Esophagus squamous epithelium (tissue), 5 donors: ENCODE data around the gene DNM1L. TPM values are rescaled to one million over a fixed set of nuclear protein-coding genes. Genes with fewer than 3 reads are reported as not detected.
"Not testable (repeated sequence)": the region's sequence is repeated elsewhere in the genome, so short reads cannot be mapped to it uniquely, and the experiment has no call there.

ENCODE experiments used
- DNase-seq: peaks from one replicate; lab custom pipeline; 2025; lab: John Stamatoyannopoulos, UW
- H3K27ac ChIP-seq, 4 donors: fragments of 200-600 bp; sonication (generic); one replicate each; pipeline ENCODE4 v1.5.1; 2016 to 2019; ENCODE audit warnings: mild to moderate bottlenecking in 1 of 4
- H3K27me3 ChIP-seq, 4 donors: fragments of 200-600 bp; sonication (generic); 1 replicate in 3 of 4; 2 replicates in 1 of 4; pipeline versions ENCODE4 v1.5.1 to v1.6.0; 2017 to 2021; ENCODE audit warnings: antibody characterized with exemption in 1 of 4
- H3K36me3 ChIP-seq, 3 donors: fragments of 200-600 bp; sonication (generic); one replicate each; pipeline ENCODE4 v1.5.1; 2016 to 2019
- H3K4me1 ChIP-seq, 3 donors: fragments of 200-600 bp; sonication (generic); one replicate each; pipeline ENCODE4 v1.5.1; 2017 to 2019
- H3K4me3 ChIP-seq, 4 donors: fragments of 200-600 bp; sonication (generic); 1 replicate in 3 of 4; 2 replicates in 1 of 4; pipeline ENCODE4 v1.5.1; 2016 to 2019; ENCODE audit warnings: mild to moderate bottlenecking in 2 of 4, moderate library complexity in 1 of 4
- H3K9me3 ChIP-seq, 3 donors: fragments of 200-600 bp; sonication (generic); one replicate each; pipeline ENCODE4 v1.5.1; 2016 to 2019
- POLR2A ChIP-seq, 4 donors: fragments of 450-650 bp; IDR thresholded peaks; one replicate each; pipeline ENCODE4 v1.6.1; 2017; ENCODE audit warnings: antibody characterized with exemption in 4 of 4, mild to moderate bottlenecking in 4 of 4, moderate library complexity in 3 of 4
- WGBS, 2 donors: methylation state at CpG; one replicate each; pipeline ENCODE4 v1.1.5; 2018; 5-methylcytosine and 5-hydroxymethylcytosine counted together
- intact Hi-C: fragments of 100-400 bp; cut with DNase I; formaldehyde crosslinking; loops from one replicate; pipeline ENCODE4 v1.15.0; 2022
- total RNA-seq, 4 donors: library from RNA; depleted of rRNA; stranded (reverse); fragments of >200 nt; gene quantifications; one replicate each; pipeline ENCODE4 v1.1.0, GENCODE V29; 2016
- TF ChIP-seq, protein P1 (sequence below), 6 experiments: fragments of 450-650 bp in 4 of 6; fragments of 200-600 bp in 2 of 6; sonication (generic) in 2 of 6; IDR thresholded peaks; one replicate each; pipeline ENCODE4 v1.5.1; 2016 to 2019; ENCODE audit warnings: antibody characterized with exemption in 6 of 6, mild to moderate bottlenecking in 4 of 6, moderate library complexity in 4 of 6
- donor health status: DM: yes; HTN: yes; CAD: no.

Gene DNM1L
- total RNA-seq, 4 donors from 2014 or later, result 28.2 to 66.2 (median 48.6) TPM

DNA sequence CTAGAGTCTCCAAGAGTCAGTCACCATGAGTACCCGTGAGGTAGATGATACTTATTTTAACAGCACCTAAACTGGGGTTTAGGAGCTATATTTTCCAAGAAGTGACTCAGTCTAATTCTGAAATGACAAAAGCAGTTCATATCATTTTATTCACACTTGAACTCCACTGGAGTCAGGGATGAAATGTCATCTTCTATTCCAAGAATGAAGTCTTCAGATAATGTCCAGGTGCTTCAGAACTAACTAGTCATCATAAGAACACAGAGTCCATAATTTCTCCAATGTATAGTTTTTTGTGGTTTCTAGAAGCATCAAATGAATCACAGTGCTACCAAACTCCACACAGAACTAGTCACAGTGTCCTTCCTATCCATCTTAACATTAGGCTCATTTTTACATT lies 13.3 kb downstream of the DNM1L start:
- peaks cover 0 to 11% (median 0%) of the 10 kb centered on the region in 3 donors for H3K36me3 ChIP-seq
- WGBS, 2 donors, result 74 to 78% methylated on average over 1 of the region's 1 CpG
- intact Hi-C loops, result no loop called here
- TF ChIP-seq POLR2A (IDR thresholded peaks at IDR 0.05), result no peak
- TF ChIP-seq, protein P1, sequence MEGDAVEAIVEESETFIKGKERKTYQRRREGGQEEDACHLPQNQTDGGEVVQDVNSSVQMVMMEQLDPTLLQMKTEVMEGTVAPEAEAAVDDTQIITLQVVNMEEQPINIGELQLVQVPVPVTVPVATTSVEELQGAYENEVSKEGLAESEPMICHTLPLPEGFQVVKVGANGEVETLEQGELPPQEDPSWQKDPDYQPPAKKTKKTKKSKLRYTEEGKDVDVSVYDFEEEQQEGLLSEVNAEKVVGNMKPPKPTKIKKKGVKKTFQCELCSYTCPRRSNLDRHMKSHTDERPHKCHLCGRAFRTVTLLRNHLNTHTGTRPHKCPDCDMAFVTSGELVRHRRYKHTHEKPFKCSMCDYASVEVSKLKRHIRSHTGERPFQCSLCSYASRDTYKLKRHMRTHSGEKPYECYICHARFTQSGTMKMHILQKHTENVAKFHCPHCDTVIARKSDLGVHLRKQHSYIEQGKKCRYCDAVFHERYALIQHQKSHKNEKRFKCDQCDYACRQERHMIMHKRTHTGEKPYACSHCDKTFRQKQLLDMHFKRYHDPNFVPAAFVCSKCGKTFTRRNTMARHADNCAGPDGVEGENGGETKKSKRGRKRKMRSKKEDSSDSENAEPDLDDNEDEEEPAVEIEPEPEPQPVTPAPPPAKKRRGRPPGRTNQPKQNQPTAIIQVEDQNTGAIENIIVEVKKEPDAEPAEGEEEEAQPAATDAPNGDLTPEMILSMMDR (IDR thresholded peaks at IDR 0.05), result no peak
- H3K4me1 ChIP-seq, result no peaks in the 10 kb centered on the region
- DNase-seq, result no peak
- H3K4me3 ChIP-seq, result no peak overlapping the region
- H3K27ac ChIP-seq, result no peak overlapping the region
- H3K27me3 ChIP-seq, result no peaks in the 10 kb centered on the region
- H3K9me3 ChIP-seq, result no peaks in the 10 kb centered on the region

DNA sequence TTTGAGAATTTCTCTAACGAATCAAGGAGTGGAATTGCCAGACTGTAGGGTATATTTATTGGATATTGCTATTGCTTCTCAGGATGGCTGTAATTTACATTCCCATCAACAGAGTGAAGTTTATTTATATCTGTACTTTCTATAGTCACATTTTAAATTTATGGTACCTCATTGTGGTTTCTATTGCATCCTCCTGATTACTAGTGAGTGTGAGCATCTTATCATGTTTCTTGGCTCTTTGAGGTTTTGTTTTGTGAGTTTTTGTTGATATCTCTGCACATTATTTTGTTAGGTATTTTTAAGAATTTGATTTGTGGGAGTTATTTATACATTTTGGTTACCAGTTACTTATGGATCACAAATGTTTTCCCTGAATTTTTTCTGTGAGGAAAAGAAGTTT lies 13.9 kb downstream of the DNM1L start:
- H3K9me3 ChIP-seq, result no peaks in the 10 kb centered on the region
- WGBS, 2 donors, result 83 to 94% methylated on average over 1 of the region's 1 CpG
- H3K4me3 ChIP-seq, result no peak overlapping the region
- H3K36me3 ChIP-seq, result peaks cover 0 to 11% (median 0%) of the 10 kb centered on the region in 3 donors
- no peak overlapping the region for H3K27ac ChIP-seq
- no peak for DNase-seq
- TF ChIP-seq POLR2A (IDR thresholded peaks at IDR 0.05), result no peak
- TF ChIP-seq, protein P1 (IDR thresholded peaks at IDR 0.05), result no peak
- intact Hi-C loops, result no loop called here
- no peaks in the 10 kb centered on the region for H3K27me3 ChIP-seq
- no peaks in the 10 kb centered on the region for H3K4me1 ChIP-seq

DNA sequence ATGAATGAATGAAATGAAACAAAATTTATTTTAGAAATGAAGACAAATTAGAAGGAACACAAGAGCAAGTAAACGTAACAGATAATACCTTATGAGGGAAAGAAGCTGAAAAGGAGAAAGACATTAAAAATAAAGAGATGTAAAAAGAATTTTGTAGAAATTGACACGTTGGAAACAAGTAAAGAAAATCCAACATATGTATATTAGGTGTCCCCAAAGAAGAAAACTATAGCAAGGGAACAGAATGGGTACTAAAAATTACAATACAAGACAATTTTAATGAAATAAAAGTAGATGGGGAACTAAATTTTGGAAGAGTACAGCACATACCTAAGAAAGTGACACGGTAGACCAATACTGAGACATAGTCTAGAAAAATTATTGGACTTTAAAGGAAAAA lies 16.7 kb downstream of the DNM1L start:
- WGBS, 2 donors, result 92 to 98% methylated on average over 3 of the region's 3 CpGs
- H3K4me1 ChIP-seq, result no peaks in the 10 kb centered on the region
- no peaks in the 10 kb centered on the region for H3K27me3 ChIP-seq
- intact Hi-C loops, result no loop called here
- no peaks in the 10 kb centered on the region for H3K9me3 ChIP-seq
- no peak for TF ChIP-seq POLR2A (IDR thresholded peaks at IDR 0.05)
- TF ChIP-seq, protein P1 (IDR thresholded peaks at IDR 0.05), result no peak
- H3K36me3 ChIP-seq, result peaks cover 0 to 11% (median 0%) of the 10 kb centered on the region in 3 donors
- no peak overlapping the region for H3K27ac ChIP-seq
- H3K4me3 ChIP-seq, result no peak overlapping the region
- DNase-seq, result no peak

DNA sequence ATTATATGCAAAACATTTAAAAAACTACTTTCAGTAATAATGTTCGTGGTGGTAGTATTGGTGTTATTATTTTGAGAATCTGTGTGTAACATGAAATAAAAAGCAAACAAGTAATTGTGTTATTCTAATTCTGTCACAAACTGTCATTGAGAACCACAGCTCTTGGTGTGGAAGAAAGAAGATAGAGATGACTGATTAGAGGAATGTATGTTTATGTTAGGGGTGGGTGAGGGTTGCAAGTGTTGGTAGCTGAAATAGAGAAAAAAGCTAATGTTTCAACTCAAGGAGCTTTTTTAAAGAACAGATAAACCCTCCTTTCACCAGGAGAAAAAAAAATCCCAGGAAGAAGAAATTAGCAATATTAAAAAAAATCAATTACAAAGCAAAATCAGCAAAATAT lies 18.3 kb downstream of the DNM1L start:
- WGBS, 2 donors, result 70 to 96% methylated on average over 1 of the region's 1 CpG
- no peaks in the 10 kb centered on the region for H3K27me3 ChIP-seq
- intact Hi-C loops, result no loop called here
- H3K36me3 ChIP-seq, result peaks cover 0 to 24% (median 0%) of the 10 kb centered on the region in 3 donors
- no peaks in the 10 kb centered on the region for H3K9me3 ChIP-seq
- no peak overlapping the region for H3K27ac ChIP-seq
- no peak overlapping the region for H3K4me3 ChIP-seq
- H3K4me1 ChIP-seq, result no peaks in the 10 kb centered on the region
- no peak for DNase-seq
- TF ChIP-seq, protein P1 (IDR thresholded peaks at IDR 0.05), result no peak
- TF ChIP-seq POLR2A (IDR thresholded peaks at IDR 0.05), result no peak

DNA sequence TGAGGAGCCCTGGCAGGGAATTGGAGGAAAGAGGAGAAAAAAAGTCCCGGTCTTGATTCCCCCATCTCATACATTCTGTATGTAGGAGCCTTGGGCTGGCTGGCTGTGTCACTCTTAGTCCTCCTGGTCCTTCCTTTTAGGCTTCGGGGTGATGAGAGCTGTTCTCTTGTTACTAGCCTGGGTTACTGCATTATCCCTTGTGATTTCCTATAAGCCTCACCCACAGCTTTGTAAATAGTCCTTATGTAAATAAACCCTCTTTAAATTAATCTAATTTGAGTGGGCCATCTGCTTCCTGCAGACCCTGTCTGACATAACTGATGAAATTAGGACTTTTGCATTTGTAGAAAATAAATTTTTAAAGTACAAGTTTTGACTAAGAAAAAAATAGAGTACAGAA lies 19.2 kb downstream of the DNM1L start:
- TF ChIP-seq, protein P1 (IDR thresholded peaks at IDR 0.05), result no peak
- TF ChIP-seq POLR2A (IDR thresholded peaks at IDR 0.05), result no peak
- Histone ChIP-seq H3K4me1 (no peaks in the 10 kb centered on the region), H3K36me3 (peaks cover 0 to 27% (median 0%) of the 10 kb centered on the region in 3 donors), H3K9me3 (no peaks in the 10 kb centered on the region), H3K27me3 (no peaks in the 10 kb centered on the region), H3K27ac (no peak overlapping the region), H3K4me3 (no peak overlapping the region)
- DNase-seq, result no peak
- 67 to 71% methylated on average over 2 of the region's 2 CpGs for WGBS, 2 donors
- intact Hi-C loops, result no loop called here

DNA sequence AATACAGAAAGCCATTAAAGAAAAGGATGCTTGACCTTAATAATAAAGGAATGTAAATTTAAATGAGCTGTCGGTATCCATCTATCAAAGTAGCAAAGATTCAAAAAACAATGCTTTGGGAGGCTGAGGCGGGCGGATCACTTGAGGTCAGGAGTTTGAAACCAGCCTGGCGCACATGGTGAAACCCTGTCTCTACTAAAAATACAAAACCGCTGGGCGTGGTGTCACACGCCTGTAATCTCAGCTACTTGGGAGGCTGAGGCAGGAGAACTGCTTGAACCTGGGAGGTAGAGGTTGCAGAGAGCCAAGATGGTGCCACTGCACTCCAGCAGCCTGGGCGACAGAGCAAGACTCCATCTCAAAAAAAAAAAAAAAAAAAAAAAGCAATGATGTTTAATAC lies 20.3 kb downstream of the DNM1L start:
- H3K36me3 ChIP-seq, result peaks cover 0 to 21% (median 0%) of the 10 kb centered on the region in 3 donors
- H3K4me1 ChIP-seq, intact Hi-C loops, H3K27ac ChIP-seq, H3K9me3 ChIP-seq, DNase-seq, H3K27me3 ChIP-seq, H3K4me3 ChIP-seq: not testable (repeated sequence)
- 83 to 85% methylated on average over 8 of the region's 8 CpGs for WGBS, 2 donors
